Natural killer cell (primary cell): Measurements from ENCODE around the gene TMEM59. TPM values are rescaled to one million over a fixed set of nuclear protein-coding genes. Genes with fewer than 3 reads are reported as not detected.
"Not testable (repeated sequence)": the region's sequence is repeated elsewhere in the genome, so short reads cannot be mapped to it uniquely, and the experiment has no call there.

Experiments
- ATAC-seq, 3 donors: fragments of 150-1000 bp in 2 of 3; fragments of 200-7000 bp in 1 of 3; cut with Tn5 transposase; 1 replicate in 1 of 3; 2 replicates in 2 of 3; pipeline ENCODE4 v1.10.0; 2021; ENCODE audit warnings: mild to moderate bottlenecking in 2 of 3, moderate library complexity in 2 of 3
- DNase-seq, 2 donors: peaks; one replicate each; pipeline versions ENCODE4 v3.0.0 to v3.0.0-alpha.2; 2013 to 2021; ENCODE audit warnings: mixed read lengths in 1 of 2
- H3K27ac ChIP-seq: one replicate; pipeline ENCODE4 v1.5.1; 2013; ENCODE audit warnings: mild to moderate bottlenecking, low read length
- H3K27me3 ChIP-seq: one replicate; pipeline ENCODE4 v1.6.1; 2013; ENCODE audit warnings: low read length; ENCODE audit not compliant: control insufficient read depth, insufficient read depth
- H3K36me3 ChIP-seq: one replicate; pipeline ENCODE4 v1.6.1; 2013; ENCODE audit warnings: low read length; ENCODE audit not compliant: control insufficient read depth, insufficient read depth
- H3K4me1 ChIP-seq: one replicate; pipeline ENCODE4 v1.6.1; 2013; ENCODE audit warnings: low read length; ENCODE audit not compliant: control insufficient read depth, insufficient read depth
- H3K4me3 ChIP-seq: one replicate; pipeline ENCODE4 v1.5.1; 2013; ENCODE audit warnings: low read length
- H3K9me3 ChIP-seq: one replicate; pipeline ENCODE4 v1.6.1; 2013; ENCODE audit warnings: low read length; ENCODE audit not compliant: control insufficient read depth, insufficient read depth
- H3K27ac Mint-ChIP-seq, 2 donors: one replicate each; pipeline ENCODE4 v1.8.0; 2022; ENCODE audit warnings: mild to moderate bottlenecking in 2 of 2, mixed read lengths in 2 of 2, moderate library complexity in 1 of 2
- H3K27me3 Mint-ChIP-seq, 2 donors: one replicate each; pipeline ENCODE4 v1.8.0; 2022; ENCODE audit warnings: low read depth in 2 of 2, mixed read lengths in 2 of 2
- H3K36me3 Mint-ChIP-seq: one replicate; pipeline ENCODE4 v1.8.0; 2022; ENCODE audit warnings: mixed read lengths
- H3K4me1 Mint-ChIP-seq, 2 donors: one replicate each; pipeline ENCODE4 v1.8.0; 2022; ENCODE audit warnings: mixed read lengths in 2 of 2
- H3K4me3 Mint-ChIP-seq: one replicate; pipeline ENCODE4 v1.8.0; 2022; ENCODE audit warnings: mild to moderate bottlenecking, moderate library complexity, mixed read lengths
- H3K9me3 Mint-ChIP-seq, 2 donors: one replicate each; pipeline ENCODE4 v1.8.0; 2022; ENCODE audit warnings: mixed read lengths in 2 of 2
- WGBS: methylation state at CpG from one replicate; pipeline ENCODE4 v1.1.7; 2013; ENCODE audit warnings: missing lambda C conversion rate; ENCODE audit not compliant: insufficient coverage; 5-methylcytosine and 5-hydroxymethylcytosine counted together
- intact Hi-C: fragments of 100-400 bp; cut with micrococcal nuclease; formaldehyde crosslinking; loops from one replicate; pipeline ENCODE4 v1.14.2; 2022
- total RNA-seq, 4 donors: library from RNA; stranded (reverse); fragments of 120-200 nt in 1 of 4; gene quantifications; one replicate each; pipeline versions ENCODE4 v1.2.3 to v1.2.4, GENCODE V29; 2013 to 2022
- TF ChIP-seq, protein P1 (sequence below): fragments of 200-600 bp; IDR thresholded peaks from one replicate; pipeline ENCODE4 v1.8.0; 2022; ENCODE audit warnings: antibody characterized with exemption

Gene TMEM59
- total RNA-seq, 3 donors from 2014 or later (not counting 1 experiment from before 2014, with no cell fraction given) = 187 to 202 (median 199) TPM

DNA sequence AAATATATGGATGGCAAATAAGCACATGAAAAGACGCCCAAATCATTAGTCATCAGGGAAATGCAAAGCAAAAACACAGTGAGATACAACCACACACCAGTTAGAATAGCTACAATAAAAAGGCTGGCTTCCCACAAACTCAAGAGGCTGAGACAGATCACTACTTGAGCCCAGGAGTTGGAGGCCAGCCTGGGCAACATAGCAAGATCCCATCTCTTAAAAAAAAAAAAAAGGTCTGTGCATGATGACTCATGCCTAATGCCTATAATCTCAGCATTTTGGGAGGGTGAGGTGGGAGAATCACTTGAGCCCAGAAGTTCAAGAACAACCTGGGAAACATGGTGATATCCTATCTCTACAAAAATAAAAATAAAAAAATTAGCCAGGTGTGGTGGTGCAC is 54.8 kb downstream of the TMEM59 start:
- no peaks in the 10 kb centered on the region for H3K27me3 ChIP-seq
- Mint-ChIP-seq H3K36me3 (no peaks in the 10 kb centered on the region), H3K9me3 (no peaks in the 10 kb centered on the region), H3K4me3 (no peak overlapping the region), H3K27me3 (peaks cover 0 to 3% of the 10 kb centered on the region in 2 donors), H3K4me1 (no peaks in the 10 kb centered on the region), H3K27ac (no peak overlapping the region)
- ATAC-seq = no peak
- no peaks in the 10 kb centered on the region for H3K9me3 ChIP-seq
- WGBS = 100% methylated on average over 1 of the region's 1 CpG
- TF ChIP-seq, protein P1, sequence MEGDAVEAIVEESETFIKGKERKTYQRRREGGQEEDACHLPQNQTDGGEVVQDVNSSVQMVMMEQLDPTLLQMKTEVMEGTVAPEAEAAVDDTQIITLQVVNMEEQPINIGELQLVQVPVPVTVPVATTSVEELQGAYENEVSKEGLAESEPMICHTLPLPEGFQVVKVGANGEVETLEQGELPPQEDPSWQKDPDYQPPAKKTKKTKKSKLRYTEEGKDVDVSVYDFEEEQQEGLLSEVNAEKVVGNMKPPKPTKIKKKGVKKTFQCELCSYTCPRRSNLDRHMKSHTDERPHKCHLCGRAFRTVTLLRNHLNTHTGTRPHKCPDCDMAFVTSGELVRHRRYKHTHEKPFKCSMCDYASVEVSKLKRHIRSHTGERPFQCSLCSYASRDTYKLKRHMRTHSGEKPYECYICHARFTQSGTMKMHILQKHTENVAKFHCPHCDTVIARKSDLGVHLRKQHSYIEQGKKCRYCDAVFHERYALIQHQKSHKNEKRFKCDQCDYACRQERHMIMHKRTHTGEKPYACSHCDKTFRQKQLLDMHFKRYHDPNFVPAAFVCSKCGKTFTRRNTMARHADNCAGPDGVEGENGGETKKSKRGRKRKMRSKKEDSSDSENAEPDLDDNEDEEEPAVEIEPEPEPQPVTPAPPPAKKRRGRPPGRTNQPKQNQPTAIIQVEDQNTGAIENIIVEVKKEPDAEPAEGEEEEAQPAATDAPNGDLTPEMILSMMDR = no peak
- intact Hi-C loops = no loop called here
- H3K36me3 ChIP-seq = no peaks in the 10 kb centered on the region
- no peak overlapping the region for H3K4me3 ChIP-seq
- H3K27ac ChIP-seq = no peak overlapping the region
- no peaks in the 10 kb centered on the region for H3K4me1 ChIP-seq
- no peak for DNase-seq

- no peak overlapping the region for H3K4me3 Mint-ChIP-seq
- Histone ChIP-seq H3K27me3 (no peaks in the 10 kb centered on the region), H3K4me1 (no peaks in the 10 kb centered on the region), H3K36me3 (no peaks in the 10 kb centered on the region), H3K4me3 (no peak overlapping the region), H3K27ac (no peak overlapping the region), H3K9me3 (no peaks in the 10 kb centered on the region)
- intact Hi-C loops = no loop called here
- no peaks in the 10 kb centered on the region for H3K9me3 Mint-ChIP-seq
- ATAC-seq (no peak), DNase-seq (no peak)
- H3K27me3 Mint-ChIP-seq = peaks cover 0 to 3% of the 10 kb centered on the region in 2 donors
- WGBS = 100% methylated on average over 1 of the region's 1 CpG
- TF ChIP-seq, protein P1 = no peak
- H3K36me3 Mint-ChIP-seq = no peaks in the 10 kb centered on the region
- no peaks in the 10 kb centered on the region for H3K4me1 Mint-ChIP-seq
- H3K27ac Mint-ChIP-seq = no peak overlapping the region
These were observed 57.3 kb downstream of the TMEM59 start for GRCh38 chr1:53995683-53996082.

GRCh38 chr1:53994516-53994915 is 58.5 kb downstream of the TMEM59 start:
- H3K36me3 ChIP-seq, DNase-seq, intact Hi-C loops, H3K9me3 Mint-ChIP-seq, H3K27me3 ChIP-seq, H3K27ac Mint-ChIP-seq, H3K9me3 ChIP-seq, H3K4me3 ChIP-seq, H3K27me3 Mint-ChIP-seq, H3K4me1 Mint-ChIP-seq, H3K4me3 Mint-ChIP-seq, H3K36me3 Mint-ChIP-seq, ATAC-seq, H3K27ac ChIP-seq, H3K4me1 ChIP-seq: not testable (repeated sequence)
- no CpG with 5 or more reads among the region's 2 CpGs for WGBS

GRCh38 chr1:53992085-53992874 is 60.7 kb downstream of the TMEM59 start:
- Mint-ChIP-seq H3K36me3 (no peaks in the 10 kb centered on the region), H3K4me3 (no peak overlapping the region), H3K9me3 (no peaks in the 10 kb centered on the region), H3K4me1 (no peaks in the 10 kb centered on the region), H3K27me3 (no peaks in the 10 kb centered on the region), H3K27ac (no peak overlapping the region)
- Histone ChIP-seq H3K27ac (no peak overlapping the region), H3K9me3 (no peaks in the 10 kb centered on the region), H3K4me1 (no peaks in the 10 kb centered on the region), H3K27me3 (no peaks in the 10 kb centered on the region), H3K36me3 (no peaks in the 10 kb centered on the region), H3K4me3 (no peak overlapping the region)
- DNase-seq = no peak
- intact Hi-C loops = no loop called here
- WGBS = 82% methylated on average over 4 of the region's 4 CpGs
- TF ChIP-seq, protein P1 = no peak
- no peak for ATAC-seq
